ENCODE data around the gene NOS1AP. TPM values are rescaled to one million over a fixed set of nuclear protein-coding genes. Genes with fewer than 3 reads are reported as not detected.
A peak's percentile ranks its signal among the peaks of the same experiment; 100 is the strongest.

Gene NOS1AP
- total and polyA plus RNA-seq, 9 of the 15 experiments (the other 6 are each of a cell fraction or from before 2014, with no cell fraction given) = 0.07 to 1.5 (median 0.22) TPM

DNA sequence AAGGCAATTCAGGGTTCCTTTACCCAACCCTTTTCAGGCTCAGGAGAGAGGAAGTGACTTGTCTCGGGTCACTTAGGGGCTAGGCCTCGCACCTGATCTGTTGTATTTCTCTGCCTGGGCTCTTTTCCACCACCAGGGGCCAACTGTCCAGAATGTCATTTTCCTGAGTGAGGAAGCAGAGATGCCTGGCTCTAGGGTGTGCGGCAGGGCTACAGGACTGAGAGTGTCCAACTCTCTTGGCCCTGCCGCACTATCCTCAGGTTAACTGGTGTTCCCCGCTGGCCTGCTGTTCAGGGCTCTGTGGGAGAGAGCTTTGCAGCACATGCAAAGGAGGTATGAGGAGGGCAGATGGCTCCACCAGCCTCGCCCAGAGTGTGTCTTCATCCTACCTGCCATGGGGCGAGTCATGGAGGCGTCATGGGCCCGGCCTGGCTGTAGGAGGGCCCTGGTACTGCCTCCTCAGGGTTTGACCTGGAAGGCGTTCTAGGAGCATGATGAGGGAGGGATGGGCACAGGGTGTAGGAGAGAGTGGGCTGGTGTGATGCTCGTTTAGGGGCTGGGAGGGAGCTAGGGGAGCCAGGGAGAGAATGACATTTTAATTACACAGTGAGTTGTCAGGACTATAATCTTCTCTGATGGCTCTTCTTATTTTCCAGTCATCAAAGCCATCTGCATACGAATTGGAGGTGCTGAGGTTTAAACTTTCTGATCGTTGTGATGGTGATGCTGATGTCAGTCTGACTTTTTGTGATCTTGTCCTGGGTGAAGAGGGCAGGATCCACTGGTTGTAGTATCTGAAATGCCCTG is 128.3 kb downstream of the NOS1AP start:
- in situ Hi-C loops (cut with MboI) = no loop called here
- DNase-seq (ENCODE audit: extremely low read depth in 1 of 4, low spot score in 3 of 4) = peak in 1 of 4 experiments; percentile 18
- intact Hi-C loops (cut with micrococcal nuclease) = no loop called here
- TF ChIP-seq SPI1 (IDR thresholded peaks at IDR 0.05; ENCODE audit: borderline replicate concordance, low read depth, low read length) (peak; percentile 81), MCM2 (IDR thresholded peaks at IDR 0.05; ENCODE audit: low read depth) (no peak)
- TF ChIP-seq, protein P1, sequence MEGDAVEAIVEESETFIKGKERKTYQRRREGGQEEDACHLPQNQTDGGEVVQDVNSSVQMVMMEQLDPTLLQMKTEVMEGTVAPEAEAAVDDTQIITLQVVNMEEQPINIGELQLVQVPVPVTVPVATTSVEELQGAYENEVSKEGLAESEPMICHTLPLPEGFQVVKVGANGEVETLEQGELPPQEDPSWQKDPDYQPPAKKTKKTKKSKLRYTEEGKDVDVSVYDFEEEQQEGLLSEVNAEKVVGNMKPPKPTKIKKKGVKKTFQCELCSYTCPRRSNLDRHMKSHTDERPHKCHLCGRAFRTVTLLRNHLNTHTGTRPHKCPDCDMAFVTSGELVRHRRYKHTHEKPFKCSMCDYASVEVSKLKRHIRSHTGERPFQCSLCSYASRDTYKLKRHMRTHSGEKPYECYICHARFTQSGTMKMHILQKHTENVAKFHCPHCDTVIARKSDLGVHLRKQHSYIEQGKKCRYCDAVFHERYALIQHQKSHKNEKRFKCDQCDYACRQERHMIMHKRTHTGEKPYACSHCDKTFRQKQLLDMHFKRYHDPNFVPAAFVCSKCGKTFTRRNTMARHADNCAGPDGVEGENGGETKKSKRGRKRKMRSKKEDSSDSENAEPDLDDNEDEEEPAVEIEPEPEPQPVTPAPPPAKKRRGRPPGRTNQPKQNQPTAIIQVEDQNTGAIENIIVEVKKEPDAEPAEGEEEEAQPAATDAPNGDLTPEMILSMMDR (IDR thresholded peaks at IDR 0.05 in 2 of 3, conservative IDR thresholded peaks at IDR 0.05 in 1 of 3; ENCODE audit: insufficient read depth in 2 of 3, low read depth in 1 of 3, low read length in 3 of 3) = peak; percentile 11 to 28 (median 19); a peak in 2 of 6 replicates
- ChIA-PET CTCF (ENCODE audit: low intra/inter-chr PET ratio) (no interaction called here), POLR2A (no interaction called here)
- WGBS (ENCODE audit: insufficient coverage, low coverage, missing lambda C conversion rate) = 7% methylated on average over 13 of the region's 13 CpGs
- H3K27ac ChIP-seq (ENCODE audit: extremely low read depth, low read depth, low read length) = no peak overlapping the region
- BruUV-seq (replicated peaks) = no TSS peak
- peak; percentile 83 for ATAC-seq
- peaks cover 14 to 24% of the 10 kb centered on the region in 2 experiments for H3K27me3 ChIP-seq (ENCODE audit: control insufficient read depth in 2 of 2, insufficient read depth in 2 of 2, low read length in 2 of 2)
- no peak for FAIRE-seq
- H3K79me2 ChIP-seq (ENCODE audit: control insufficient read depth, insufficient read depth, low read length) = no peaks in the 10 kb centered on the region
- H3K4me1 ChIP-seq (replicated peaks in 1 of 2; ENCODE audit: control insufficient read depth in 2 of 2, insufficient read depth in 2 of 2, low read length in 2 of 2) = no peaks in the 10 kb centered on the region
- no peak overlapping the region for H3K9ac ChIP-seq (ENCODE audit: insufficient read depth in 1 of 2, low read depth in 2 of 2, low read length in 2 of 2)
- H3K36me3 ChIP-seq (ENCODE audit: control insufficient read depth, insufficient read depth, low read length) = no peaks in the 10 kb centered on the region
- H2AFZ ChIP-seq (ENCODE audit: low read depth, low read length) = no peak overlapping the region
- H3K9me3 ChIP-seq (replicated peaks; ENCODE audit: control insufficient read depth, insufficient read depth, low read depth, low read length) = no peaks in the 10 kb centered on the region; the same call in 1 of the 2 replicates
- H3K4me3 ChIP-seq = no peak overlapping the region
- peaks cover 4% of the 10 kb centered on the region; the same call in 1 of the 2 replicates for H4K20me1 ChIP-seq (replicated peaks; ENCODE audit: control insufficient read depth, insufficient read depth, low read length)
- no peak overlapping the region for H3K4me2 ChIP-seq (ENCODE audit: insufficient read depth, low read length)
- no peaks in the 10 kb centered on the region for H3K9me1 ChIP-seq (ENCODE audit: control insufficient read depth, insufficient read depth, low read length)
